Spleen (tissue), 11 donors: ENCODE data around the gene CDK18. TPM values are rescaled to one million over a fixed set of nuclear protein-coding genes. Genes with fewer than 3 reads are reported as not detected.

Source experiments
- DNase-seq: peaks from one replicate; pipeline ENCODE4 v3.0.0-alpha.2; 2020
- H3K27ac ChIP-seq, 8 donors: fragments of 200-600 bp; sonication (generic) in 7 of 8; 1 replicate in 4 of 8; 2 replicates in 4 of 8; pipeline versions ENCODE4 v1.5.0 to v1.8.0; 2016 to 2021; ENCODE audit warnings: inconsistent platforms in 4 of 8, mild to moderate bottlenecking in 4 of 8, moderate library complexity in 1 of 8
- H3K27me3 ChIP-seq, 7 donors: fragments of 200-600 bp; sonication (generic) in 6 of 7; replicated peaks in 1 of 7; 1 replicate in 4 of 7; 2 replicates in 3 of 7; pipeline versions ENCODE4 v1.5.0 to v1.8.0; 2016 to 2021; ENCODE audit warnings: inconsistent platforms in 3 of 7, mild to moderate bottlenecking in 1 of 7
- H3K36me3 ChIP-seq, 6 donors: fragments of 200-600 bp; sonication (generic) in 5 of 6; 1 replicate in 4 of 6; 2 replicates in 2 of 6; pipeline versions ENCODE4 v1.5.0 to v1.8.0; 2016 to 2021; ENCODE audit warnings: inconsistent platforms in 2 of 6
- H3K4me1 ChIP-seq, 6 donors: fragments of 200-600 bp; sonication (generic) in 5 of 6; 1 replicate in 3 of 6; 2 replicates in 3 of 6; pipeline versions ENCODE4 v1.5.0 to v1.8.0; 2016 to 2021; ENCODE audit warnings: inconsistent platforms in 3 of 6
- H3K4me3 ChIP-seq, 8 donors: fragments of 200-600 bp; sonication (generic) in 7 of 8; 1 replicate in 4 of 8; 2 replicates in 4 of 8; pipeline versions ENCODE4 v1.5.0 to v1.8.0; 2016 to 2021; ENCODE audit warnings: inconsistent platforms in 4 of 8, mild to moderate bottlenecking in 4 of 8, moderate library complexity in 2 of 8
- H3K9me3 ChIP-seq, 8 donors: fragments of 200-600 bp; sonication (generic) in 7 of 8; 1 replicate in 4 of 8; 2 replicates in 4 of 8; pipeline versions ENCODE4 v1.5.0 to v1.8.0; 2016 to 2021; ENCODE audit warnings: inconsistent platforms in 4 of 8
- POLR2A ChIP-seq, 3 donors: fragments of 450-650 bp; IDR thresholded peaks; one replicate each; pipeline ENCODE4 v1.5.1; 2017; ENCODE audit warnings: antibody characterized with exemption in 3 of 3, mild to moderate bottlenecking in 1 of 3
- POLR2AphosphoS5 ChIP-seq, 3 donors: sonication (generic); formaldehyde crosslinking; IDR thresholded peaks; one replicate each; pipeline ENCODE4 v1.5.1; 2017; ENCODE audit warnings: antibody characterized with exemption in 3 of 3
- WGBS, 5 donors: extraction: QIAGEN DNeasy Blood & Tissue Kit in 3 of 5; methylation state at CpG; one replicate each; pipeline versions ENCODE4 v1.1.5 to v1.1.7; 2013 to 2018; 5-methylcytosine and 5-hydroxymethylcytosine counted together
- intact Hi-C: fragments of 100-400 bp; cut with DNase I; formaldehyde crosslinking; loops from one replicate; pipeline ENCODE4 v1.15.0; 2023; ENCODE audit warnings: low total_unique reads
- polyA plus RNA-seq, 3 donors: library from polyadenylated mRNA; stranded (reverse); fragments of 200-250 nt; gene quantifications; one replicate each; pipeline ENCODE4 v1.2.1, GENCODE V29; 2013
- total RNA-seq, 7 donors: library from RNA; depleted of rRNA in 3 of 7; stranded (reverse); fragments of >200 nt in 3 of 7; fragmentation: NEBNext Ultra II Directional in 4 of 7; extraction: Animal tissue kit (Norgen Biotek cat#: 25700) in 4 of 7; gene quantifications; one replicate each; pipeline versions ENCODE4 v1.1.0 to v1.2.1, GENCODE V29; 2016 to 2021
- TF ChIP-seq, protein P1 (sequence below), 11 experiments: fragments of 200-600 bp in 7 of 11; fragments of 450-650 bp in 4 of 11; sonication (generic) in 4 of 11; IDR thresholded peaks in 8 of 11; conservative IDR thresholded peaks in 3 of 11; 1 replicate in 7 of 11; 2 replicates in 4 of 11; pipeline versions ENCODE4 v1.4.0 to v1.8.0; 2016 to 2021; ENCODE audit warnings: antibody characterized with exemption in 11 of 11, inconsistent platforms in 4 of 11, mild to moderate bottlenecking in 1 of 11
- donor health status: healthy with polysubstance abuse.
- donor health status: DM: no; HTN: no; CAD: no; lungs with moderate emphysema.
- donor health status: DM: no; HTN: no; CAD: no.
- donor health status: Bipolar disorder and iron deficiency.
- donor health status: healthy.
- donor health status: DM: no; HTN: no; CAD: no.
- donor health status: DM: yes; HTN: yes; CAD: no.

CDK18 gene
- total and polyA plus RNA-seq, 10 donors: 3.5 to 25.3 (median 17.8) TPM

DNA sequence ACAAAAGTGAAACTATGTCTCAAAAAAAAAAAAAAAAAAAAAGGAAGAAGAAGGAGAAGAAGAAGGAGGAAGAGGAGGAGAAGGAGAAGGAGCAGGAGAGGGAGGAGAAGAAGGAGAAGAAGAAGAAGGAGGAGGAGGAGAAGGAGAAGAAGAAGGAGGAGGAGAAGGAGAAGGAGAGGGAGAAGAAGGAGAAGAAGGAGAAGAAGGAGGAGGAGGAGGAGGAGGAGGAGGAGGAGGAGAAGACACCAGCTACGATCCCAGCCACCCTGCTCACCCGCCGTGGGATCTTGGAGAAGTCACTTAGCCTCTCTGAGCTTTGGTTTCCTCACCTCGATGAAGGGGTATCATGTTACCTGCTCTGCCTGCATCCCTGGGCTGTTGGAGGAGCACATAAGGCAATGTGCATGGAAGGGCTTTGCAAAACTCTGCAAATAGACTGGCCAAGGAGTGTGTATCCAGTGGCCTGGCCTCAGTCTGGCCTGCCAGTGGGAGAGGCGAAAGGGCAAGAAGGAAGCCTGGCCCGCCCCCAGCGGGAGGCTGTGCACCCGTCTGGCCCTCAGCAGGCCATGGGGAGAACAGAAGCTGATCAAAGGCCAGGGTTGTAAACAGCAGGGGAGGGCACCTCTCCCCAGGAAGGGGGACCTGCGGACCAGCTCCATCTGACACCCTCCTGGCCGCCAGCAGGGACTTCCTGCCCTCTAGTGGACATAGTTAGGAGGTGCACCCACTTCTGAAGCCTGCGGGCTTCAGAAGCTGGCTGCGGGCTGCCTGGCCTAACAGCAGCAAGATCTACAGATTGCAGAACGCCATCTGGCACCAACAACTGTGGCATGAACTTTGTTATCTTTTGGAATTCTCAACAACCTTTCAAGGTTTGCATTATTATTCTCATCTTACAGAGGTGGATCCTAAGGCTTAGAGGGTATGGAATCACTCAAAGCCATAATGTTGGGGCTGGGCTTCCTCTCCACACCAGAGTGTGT is 19.2 kb upstream of the CDK18 start:
- peak; percentile 88 for DNase-seq
- H3K4me1 ChIP-seq: peaks cover 5 to 30% (median 24%) of the 10 kb centered on the region in 6 donors
- 31 to 37% (median 33%) methylated on average over 11 to 13 of the region's 13 CpGs for WGBS, 5 donors
- H3K27ac ChIP-seq: no peak overlapping the region
- no peaks in the 10 kb centered on the region for H3K36me3 ChIP-seq
- intact Hi-C loops: loop anchor here (5.0 kb wide), 1 partner anchor 133 kb away; no protein-coding TSS in a partner anchor
- no peaks in the 10 kb centered on the region for H3K9me3 ChIP-seq
- TF ChIP-seq, protein P1, sequence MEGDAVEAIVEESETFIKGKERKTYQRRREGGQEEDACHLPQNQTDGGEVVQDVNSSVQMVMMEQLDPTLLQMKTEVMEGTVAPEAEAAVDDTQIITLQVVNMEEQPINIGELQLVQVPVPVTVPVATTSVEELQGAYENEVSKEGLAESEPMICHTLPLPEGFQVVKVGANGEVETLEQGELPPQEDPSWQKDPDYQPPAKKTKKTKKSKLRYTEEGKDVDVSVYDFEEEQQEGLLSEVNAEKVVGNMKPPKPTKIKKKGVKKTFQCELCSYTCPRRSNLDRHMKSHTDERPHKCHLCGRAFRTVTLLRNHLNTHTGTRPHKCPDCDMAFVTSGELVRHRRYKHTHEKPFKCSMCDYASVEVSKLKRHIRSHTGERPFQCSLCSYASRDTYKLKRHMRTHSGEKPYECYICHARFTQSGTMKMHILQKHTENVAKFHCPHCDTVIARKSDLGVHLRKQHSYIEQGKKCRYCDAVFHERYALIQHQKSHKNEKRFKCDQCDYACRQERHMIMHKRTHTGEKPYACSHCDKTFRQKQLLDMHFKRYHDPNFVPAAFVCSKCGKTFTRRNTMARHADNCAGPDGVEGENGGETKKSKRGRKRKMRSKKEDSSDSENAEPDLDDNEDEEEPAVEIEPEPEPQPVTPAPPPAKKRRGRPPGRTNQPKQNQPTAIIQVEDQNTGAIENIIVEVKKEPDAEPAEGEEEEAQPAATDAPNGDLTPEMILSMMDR (IDR thresholded peaks at IDR 0.05 in 8 of 11, conservative IDR thresholded peaks at IDR 0.05 in 3 of 11): peak; percentile 82 to 99 (median 96)
- no peak for TF ChIP-seq POLR2AphosphoS5 (IDR thresholded peaks at IDR 0.05)
- H3K4me3 ChIP-seq: no peak overlapping the region
- H3K27me3 ChIP-seq: peaks cover 0 to 77% (median 17%) of the 10 kb centered on the region in 7 donors

- WGBS, 5 donors: 81 to 87% (median 86%) methylated on average over 6 of the region's 6 CpGs
- Histone ChIP-seq H3K27me3 (peaks cover 0 to 75% (median 12%) of the 10 kb centered on the region in 7 donors), H3K4me1 (peaks cover 0 to 20% (median 15%) of the 10 kb centered on the region in 6 donors), H3K9me3 (no peaks in the 10 kb centered on the region), H3K4me3 (no peak overlapping the region), H3K36me3 (no peaks in the 10 kb centered on the region), H3K27ac (no peak overlapping the region)
- TF ChIP-seq POLR2A (IDR thresholded peaks at IDR 0.05) (no peak), POLR2AphosphoS5 (IDR thresholded peaks at IDR 0.05) (no peak)
- TF ChIP-seq, protein P1 (IDR thresholded peaks at IDR 0.05 in 8 of 11, conservative IDR thresholded peaks at IDR 0.05 in 3 of 11): no peak
- no peak for DNase-seq
- intact Hi-C loops: loop anchor here (5.0 kb wide), 1 partner anchor 134 kb away; no protein-coding TSS in a partner anchor
Observed at GRCh38 chr1:205486258-205486657, 18.2 kb upstream of the CDK18 start.

GRCh38 chr1:205488074-205488723 is 16.3 kb upstream of the CDK18 start:
- peaks cover 0 to 21% (median 12%) of the 10 kb centered on the region in 6 donors for H3K4me1 ChIP-seq
- H3K36me3 ChIP-seq: no peaks in the 10 kb centered on the region
- H3K27me3 ChIP-seq: peaks cover 0 to 76% (median 8%) of the 10 kb centered on the region in 7 donors
- H3K27ac ChIP-seq: no peak overlapping the region
- DNase-seq: no peak
- intact Hi-C loops: loop anchor here (2.0 to 5.0 kb wide), 2 partner anchors 37 to 136 kb away; no protein-coding TSS in a partner anchor
- TF ChIP-seq, protein P1 (IDR thresholded peaks at IDR 0.05 in 8 of 11, conservative IDR thresholded peaks at IDR 0.05 in 3 of 11): peak; percentile 57 to 89 (median 75)
- TF ChIP-seq POLR2A (IDR thresholded peaks at IDR 0.05): no peak
- TF ChIP-seq POLR2AphosphoS5 (IDR thresholded peaks at IDR 0.05): no peak
- WGBS, 5 donors: 34 to 44% (median 40%) methylated on average over 9 of the region's 9 CpGs
- no peak overlapping the region for H3K4me3 ChIP-seq
- no peaks in the 10 kb centered on the region for H3K9me3 ChIP-seq
